Osteoblast (primary cell): ENCODE results near the gene CATSPERD. TPM values are rescaled to one million over a fixed set of nuclear protein-coding genes. Genes with fewer than 3 reads are reported as not detected.

ENCODE experiments used
- DNase-seq: peaks from one replicate; pipeline ENCODE4 v3.0.0; 2011; ENCODE audit warnings: low spot score, mixed read lengths; ENCODE audit not compliant: insufficient read length; ENCODE audit errors: missing footprints
- H2AFZ ChIP-seq: 2 replicates; pipeline ENCODE4 v1.6.0; 2011; ENCODE audit warnings: mild to moderate bottlenecking, low read length
- H3K27ac ChIP-seq: 2 replicates; pipeline ENCODE4 v1.5.1; 2011; ENCODE audit warnings: mild to moderate bottlenecking, low read depth, low read length, moderate library complexity
- H3K27me3 ChIP-seq: 2 replicates; pipeline ENCODE4 v1.6.0; 2012; ENCODE audit warnings: mild to moderate bottlenecking, control low read depth, inconsistent platforms, low read length, moderate library complexity; ENCODE audit not compliant: insufficient read depth
- H3K36me3 ChIP-seq: 2 replicates; pipeline ENCODE4 v1.5.1; 2011; ENCODE audit warnings: mild to moderate bottlenecking, low read length, control low read depth, moderate library complexity; ENCODE audit not compliant: insufficient read depth
- H3K4me1 ChIP-seq: 2 replicates; pipeline ENCODE4 v1.5.1; 2011; ENCODE audit warnings: mild to moderate bottlenecking, low read length, control low read depth, moderate library complexity; ENCODE audit not compliant: insufficient read depth
- H3K4me2 ChIP-seq: 2 replicates; pipeline ENCODE4 v1.6.0; 2011; ENCODE audit warnings: mild to moderate bottlenecking, low read length; ENCODE audit not compliant: insufficient read depth
- H3K4me3 ChIP-seq: fragments of 200-600 bp; sonication (generic); 3 replicates; pipeline ENCODE4 v1.5.1; 2012; ENCODE audit warnings: mild to moderate bottlenecking, low read length, inconsistent platforms; ENCODE audit not compliant: insufficient read depth
- H3K79me2 ChIP-seq: 2 replicates; pipeline ENCODE4 v1.6.0; 2012; ENCODE audit warnings: mild to moderate bottlenecking, low read length, control low read depth, inconsistent platforms; ENCODE audit not compliant: insufficient read depth
- H3K9me3 ChIP-seq: 2 replicates; pipeline ENCODE4 v1.5.1; 2011; ENCODE audit warnings: low read depth, low read length, control low read depth
- H4K20me1 ChIP-seq: 2 replicates; pipeline ENCODE4 v1.6.0; 2012; ENCODE audit warnings: mild to moderate bottlenecking, low read length, control low read depth; ENCODE audit not compliant: insufficient read depth
- CTCF ChIP-seq: IDR thresholded peaks from 2 replicates; pipeline ENCODE4 v1.5.1; 2011; ENCODE audit warnings: mild to moderate bottlenecking, low read depth, low read length, moderate library complexity; ENCODE audit errors: extremely low read depth
- total RNA-seq: library from RNA; depleted of rRNA; stranded (reverse); fragments of >200 nt; gene quantifications from 2 replicates; pipeline ENCODE4 v1.2.3, GENCODE V29; 2012

The CATSPERD gene
- total RNA-seq, 1 donor = under 0.01 TPM

GRCh38 chr19:5800361-5801270 is 80.2 kb downstream of the CATSPERD start:
- no peaks in the 10 kb centered on the region for H3K9me3 ChIP-seq
- H3K79me2 ChIP-seq = no peaks in the 10 kb centered on the region
- H4K20me1 ChIP-seq = no peaks in the 10 kb centered on the region
- H3K27me3 ChIP-seq = peaks cover 16% of the 10 kb centered on the region
- TF ChIP-seq CTCF = no peak
- H3K4me3 ChIP-seq = no peak overlapping the region
- H3K27ac ChIP-seq = no peak overlapping the region
- H3K4me2 ChIP-seq = no peak overlapping the region
- no peak for DNase-seq
- no peak overlapping the region for H2AFZ ChIP-seq
- H3K4me1 ChIP-seq = peaks cover 5% of the 10 kb centered on the region
- no peaks in the 10 kb centered on the region for H3K36me3 ChIP-seq

- no peaks in the 10 kb centered on the region for H3K9me3 ChIP-seq
- H3K27me3 ChIP-seq = peaks cover 26% of the 10 kb centered on the region
- no peaks in the 10 kb centered on the region for H3K79me2 ChIP-seq
- H3K4me3 ChIP-seq = no peak overlapping the region
- no peak for DNase-seq
- H2AFZ ChIP-seq = no peak overlapping the region
- no peaks in the 10 kb centered on the region for H4K20me1 ChIP-seq
- no peak overlapping the region for H3K4me2 ChIP-seq
- no peak overlapping the region for H3K27ac ChIP-seq
- H3K4me1 ChIP-seq = peaks cover 5% of the 10 kb centered on the region
- no peaks in the 10 kb centered on the region for H3K36me3 ChIP-seq
- TF ChIP-seq CTCF = no peak
Measured at GRCh38 chr19:5801796-5802619, 81.6 kb downstream of the CATSPERD start.

GRCh38 chr19:5803441-5803751 is 83.0 kb downstream of the CATSPERD start:
- Histone ChIP-seq H3K27me3 (peaks cover 29% of the 10 kb centered on the region), H2AFZ (peak overlapping the region; percentile 77), H3K9me3 (no peaks in the 10 kb centered on the region), H3K4me2 (peak overlapping the region; percentile 78), H3K4me3 (peak overlapping the region; percentile 61), H4K20me1 (no peaks in the 10 kb centered on the region), H3K27ac (no peak overlapping the region), H3K4me1 (peaks cover 5% of the 10 kb centered on the region), H3K79me2 (no peaks in the 10 kb centered on the region), H3K36me3 (no peaks in the 10 kb centered on the region)
- TF ChIP-seq CTCF = no peak
- DNase-seq = no peak
